Measurements from ENCODE around the gene WNT5A. TPM values are rescaled to one million over a fixed set of nuclear protein-coding genes. Genes with fewer than 3 reads are reported as not detected.

WNT5A gene
- total RNA-seq, 1 donor: 1,763 TPM

GRCh38 chr3:55442861-55443260 is 44.2 kb downstream of the WNT5A start:
- H3K4me3 ChIP-seq (ENCODE audit: low read depth, low read length): no peak overlapping the region
- no peak for TF ChIP-seq CTCF (IDR thresholded peaks at IDR 0.05; ENCODE audit: insufficient read depth, low read depth, low read length)

GRCh38 chr3:55441499-55441898 is 45.6 kb downstream of the WNT5A start:
- no peak for TF ChIP-seq CTCF (IDR thresholded peaks at IDR 0.05; ENCODE audit: insufficient read depth, low read depth, low read length)
- no peak for DNase-seq (ENCODE audit: low read depth)
- H3K4me3 ChIP-seq (ENCODE audit: low read depth, low read length): no peak overlapping the region

More at GRCh38 chr3:55442861-55443260, 44.2 kb downstream of the WNT5A start:
- DNase-seq (ENCODE audit: low read depth): no peak

GRCh38 chr3:55440104-55440708 is 46.9 kb downstream of the WNT5A start:
- H3K4me3 ChIP-seq (ENCODE audit: low read depth, low read length): no peak overlapping the region
- no peak for TF ChIP-seq CTCF (IDR thresholded peaks at IDR 0.05; ENCODE audit: insufficient read depth, low read depth, low read length)
- no peak for DNase-seq (ENCODE audit: low read depth)

- H3K4me3 ChIP-seq (ENCODE audit: low read depth, low read length): no peak overlapping the region
- no peak for DNase-seq (ENCODE audit: low read depth)
- TF ChIP-seq CTCF (IDR thresholded peaks at IDR 0.05; ENCODE audit: insufficient read depth, low read depth, low read length): no peak
Measured at GRCh38 chr3:55439657-55440056, 47.4 kb downstream of the WNT5A start.

- DNase-seq (ENCODE audit: low read depth): no peak
- H3K4me3 ChIP-seq (ENCODE audit: low read depth, low read length): no peak overlapping the region
- TF ChIP-seq CTCF (IDR thresholded peaks at IDR 0.05; ENCODE audit: insufficient read depth, low read depth, low read length): no peak
Measured at GRCh38 chr3:55436644-55437043, 50.5 kb downstream of the WNT5A start.

- no peak for TF ChIP-seq CTCF (IDR thresholded peaks at IDR 0.05; ENCODE audit: insufficient read depth, low read depth, low read length)
- no peak for DNase-seq (ENCODE audit: low read depth)
- no peak overlapping the region for H3K4me3 ChIP-seq (ENCODE audit: low read depth, low read length)
Measured at GRCh38 chr3:55435491-55435890, 51.6 kb downstream of the WNT5A start.

- peak; percentile 29 for DNase-seq (ENCODE audit: low read depth)
- H3K4me3 ChIP-seq (ENCODE audit: low read depth, low read length): no peak overlapping the region
- peak; percentile 55 for TF ChIP-seq CTCF (IDR thresholded peaks at IDR 0.05; ENCODE audit: insufficient read depth, low read depth, low read length)
Measured at GRCh38 chr3:55434789-55435188, 52.3 kb downstream of the WNT5A start.

All from fibroblast of villous mesenchyme (primary cell).